GM12878 (cell line): ENCODE results near the gene RFC3. TPM values are rescaled to one million over a fixed set of nuclear protein-coding genes. Genes with fewer than 3 reads are reported as not detected.

ENCODE experiments used
- ATAC-seq: fragments of 200-7000 bp; cut with Tn5 transposase; 3 replicates; pipeline ENCODE4 v1.9.1; 2020; ENCODE audit warnings: mild to moderate bottlenecking, moderate library complexity
- BruUV-seq: library from RNA; stranded (reverse); fragments of 400-500 nt; replicated peaks from 2 replicates; lab custom pipeline; 2021; lab: Mats Ljungman, UMichigan
- CTCF ChIA-PET: fragments of 300-600 bp; sonication (Branson Sonifier 250); formaldehyde crosslinking; extraction: SDS; loops from one replicate; lab custom pipeline; 2021; ENCODE audit warnings: inconsistent platforms; lab: Yijun Ruan, JAX
- POLR2A ChIA-PET: fragments of 350-600 bp; formaldehyde crosslinking; extraction: SDS; loops from one replicate; lab custom pipeline; 2021; ENCODE audit warnings: inconsistent platforms; lab: Charles Lee
- RAD21 ChIA-PET: fragments of 300-600 bp; sonication (Branson Sonifier 250); formaldehyde crosslinking; loops from one replicate; lab custom pipeline; 2023; ENCODE audit warnings: antibody characterized with exemption; ENCODE audit not compliant: unreplicated experiment; lab: Charles Lee
- SMC1A ChIA-PET: fragments of 300-600 bp; sonication (Branson Sonifier 250); formaldehyde crosslinking; loops from one replicate; lab custom pipeline; 2023; ENCODE audit not compliant: unreplicated experiment, uncharacterized antibody; lab: Charles Lee
- DNase-seq: peaks from one replicate; pipeline ENCODE4 v3.0.0-alpha.2; 2011; ENCODE audit warnings: low read depth, low spot score
- FAIRE-seq: peaks from 3 replicates; lab custom pipeline; 2011; peaks lifted over from hg19 to GRCh38; lab: Jason Lieb, UNC
- H2AFZ ChIP-seq: 2 replicates; pipeline ENCODE4 v1.6.0; 2011; ENCODE audit warnings: low read depth, low read length, control low read depth; ENCODE audit not compliant: control insufficient read depth
- H3K27ac ChIP-seq: 2 replicates; pipeline ENCODE4 v1.5.1; 2011; ENCODE audit warnings: control low read depth; ENCODE audit not compliant: control insufficient read depth, insufficient read depth
- H3K27me3 ChIP-seq, 2 experiments: replicated peaks in 1 of 2; 2 replicates each; pipeline versions ENCODE4 v1.6.0 to v1.6.1; 2011; ENCODE audit warnings: low read length in 1 of 2; ENCODE audit not compliant: control insufficient read depth in 2 of 2, insufficient read depth in 2 of 2
- H3K36me3 ChIP-seq, 2 experiments: 2 replicates each; pipeline ENCODE4 v1.5.1; 2011; ENCODE audit warnings: low read length in 1 of 2; ENCODE audit not compliant: control insufficient read depth in 2 of 2, insufficient read depth in 2 of 2
- H3K4me1 ChIP-seq: 2 replicates; pipeline ENCODE4 v1.6.1; 2011; ENCODE audit warnings: mild to moderate bottlenecking, low read length, moderate library complexity, mixed read lengths; ENCODE audit not compliant: control insufficient read depth, insufficient read depth
- H3K4me2 ChIP-seq: 2 replicates; pipeline ENCODE4 v1.6.0; 2011; ENCODE audit warnings: control low read depth; ENCODE audit not compliant: control insufficient read depth, insufficient read depth
- H3K4me3 ChIP-seq: fragments of 200-600 bp; sonication (generic); 2 replicates; pipeline ENCODE4 v1.5.1; 2016
- H3K79me2 ChIP-seq: 2 replicates; pipeline ENCODE4 v1.6.0; 2011; ENCODE audit warnings: low read length; ENCODE audit not compliant: control insufficient read depth, insufficient read depth
- H3K9ac ChIP-seq: 2 replicates; pipeline ENCODE4 v1.8.0; 2011; ENCODE audit warnings: low read length, control low read depth, mixed read lengths; ENCODE audit not compliant: control insufficient read depth, insufficient read depth
- H3K9me3 ChIP-seq: replicated peaks from 3 replicates; pipeline ENCODE4 v1.5.1; 2011; ENCODE audit warnings: mild to moderate bottlenecking, low read length; ENCODE audit not compliant: control insufficient read depth, insufficient read depth
- H4K20me1 ChIP-seq: 2 replicates; pipeline ENCODE4 v1.6.0; 2011; ENCODE audit not compliant: control insufficient read depth, insufficient read depth
- BACH1 ChIP-seq: fragments of 450-650 bp; IDR thresholded peaks from 2 replicates; pipeline ENCODE4 v1.6.1; 2017; ENCODE audit warnings: mild to moderate bottlenecking, borderline replicate concordance
- CBX3 ChIP-seq: fragments of 200-600 bp; sonication (generic); IDR thresholded peaks from 2 replicates; pipeline ENCODE4 v1.6.1; 2016; ENCODE audit warnings: low read depth, borderline replicate concordance
- EGR1 ChIP-seq, 2 experiments: IDR thresholded peaks; 1 replicate in 1 of 2; 2 replicates in 1 of 2; pipeline ENCODE4 v1.6.1; 2011 to 2012; ENCODE audit warnings: low read depth in 2 of 2, low read length in 2 of 2, borderline replicate concordance in 1 of 2, mild to moderate bottlenecking in 1 of 2, moderate library complexity in 1 of 2
- HCFC1 ChIP-seq: fragments of 150-350 bp; IDR thresholded peaks from 2 replicates; pipeline ENCODE4 v1.6.1; 2014; ENCODE audit warnings: low read length
- WGBS: methylation state at CpG from one replicate; pipeline ENCODE4 v1.1.6; 2016; ENCODE audit warnings: low lambda C conversion rate; ENCODE audit not compliant: insufficient replicate concordance, insufficient coverage; ENCODE audit errors: missing lambda C conversion rate; 5-methylcytosine and 5-hydroxymethylcytosine counted together
- in situ Hi-C: fragments of 300-500 bp; cut with MboI; formaldehyde crosslinking; loops from 9 replicates; pipeline ENCODE4 v1.14.3; 2018; ENCODE audit warnings: mixed read lengths
- intact Hi-C: fragments of 100-400 bp; cut with micrococcal nuclease; formaldehyde crosslinking; loops from one replicate; pipeline ENCODE4 v1.14.2; 2022; ENCODE audit not compliant: unreplicated experiment
- polyA plus RNA-seq, 11 experiments: library from polyadenylated mRNA; depleted of rRNA in 4 of 11; unstranded in 6 of 11; stranded (reverse) in 5 of 11; fragments of >200 nt; fragmentation: Nextera tagmentation in 4 of 11; fragmentation: Illumina TruSeq in 1 of 11; extraction: Ambion mirVana in 4 of 11; extraction: Trizol in 1 of 11; gene quantifications; 1 replicate in 1 of 11; 2 replicates in 10 of 11; pipeline versions ENCODE4 v1.2.1 to v1.2.3, GENCODE V29; 2011 to 2016; ENCODE audit warnings: inconsistent platforms in 2 of 11, missing spikeins in 2 of 11, low read depth in 1 of 11
- total RNA-seq, 4 experiments: library from RNA; depleted of rRNA in 3 of 4; stranded (reverse); fragments of >200 nt in 3 of 4; fragmentation: Illumina TruSeq in 1 of 4; extraction: Trizol in 1 of 4; gene quantifications; 2 replicates each; pipeline versions ENCODE4 v1.2.1 to v1.2.3, GENCODE V29; 2013 to 2021
- TF ChIP-seq, protein P1 (sequence below): fragments of 450-650 bp; IDR thresholded peaks from 2 replicates; pipeline ENCODE4 v1.6.1; 2014; ENCODE audit warnings: mild to moderate bottlenecking
- TF ChIP-seq, protein P2 (sequence below): fragments of 450-650 bp; formaldehyde crosslinking; IDR thresholded peaks from 2 replicates; pipeline ENCODE4 v1.4.0; 2020; ENCODE audit warnings: mild to moderate bottlenecking, moderate library complexity
- TF ChIP-seq, protein P3 (sequence below): fragments of 450-650 bp; conservative IDR thresholded peaks from 2 replicates; pipeline ENCODE4 v1.6.1; 2017; ENCODE audit warnings: mild to moderate bottlenecking, moderate library complexity
- TF ChIP-seq, protein P4 (sequence below): fragments of 450-650 bp; IDR thresholded peaks from 2 replicates; pipeline ENCODE4 v1.6.1; 2016; ENCODE audit warnings: mild to moderate bottlenecking, moderate library complexity, borderline replicate concordance

RFC3 gene
- total and polyA plus RNA-seq, 10 of the 15 experiments (the other 5 are each of a cell fraction or from before 2014, with no cell fraction given): 57.6 to 98.9 (median 81.3) TPM

DNA sequence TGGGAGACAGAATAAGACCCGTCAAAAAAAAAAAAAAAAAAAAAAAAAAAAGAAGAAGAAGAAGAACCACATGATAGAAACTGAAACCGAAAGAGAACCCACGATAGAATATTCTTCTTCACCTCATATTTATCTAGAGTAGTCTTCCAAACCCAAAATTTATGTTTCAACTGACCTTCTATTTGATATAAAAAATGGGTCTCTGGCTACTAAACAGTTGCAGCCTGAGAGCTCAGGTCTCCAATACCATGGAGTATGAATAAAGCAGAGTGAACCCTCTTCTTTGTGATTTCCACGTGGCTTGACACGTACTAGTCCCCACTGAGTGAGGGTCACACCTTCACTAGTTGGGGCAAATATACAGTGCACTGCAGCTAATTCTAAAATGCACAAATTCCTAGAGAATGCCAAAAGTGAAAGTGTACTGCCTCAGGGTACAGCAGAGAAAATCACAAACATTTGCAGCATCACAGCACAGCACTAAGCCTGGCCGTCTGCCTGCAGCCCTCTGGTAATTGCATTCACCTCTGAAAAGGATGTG, 30.8 kb upstream of the RFC3 start (continued):
- TF ChIP-seq, protein P1, sequence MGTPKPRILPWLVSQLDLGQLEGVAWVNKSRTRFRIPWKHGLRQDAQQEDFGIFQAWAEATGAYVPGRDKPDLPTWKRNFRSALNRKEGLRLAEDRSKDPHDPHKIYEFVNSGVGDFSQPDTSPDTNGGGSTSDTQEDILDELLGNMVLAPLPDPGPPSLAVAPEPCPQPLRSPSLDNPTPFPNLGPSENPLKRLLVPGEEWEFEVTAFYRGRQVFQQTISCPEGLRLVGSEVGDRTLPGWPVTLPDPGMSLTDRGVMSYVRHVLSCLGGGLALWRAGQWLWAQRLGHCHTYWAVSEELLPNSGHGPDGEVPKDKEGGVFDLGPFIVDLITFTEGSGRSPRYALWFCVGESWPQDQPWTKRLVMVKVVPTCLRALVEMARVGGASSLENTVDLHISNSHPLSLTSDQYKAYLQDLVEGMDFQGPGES: no peak
- no peak for TF ChIP-seq BACH1
- no peak for TF ChIP-seq EGR1 (IDR thresholded peaks at IDR 0.05; ENCODE audit: borderline replicate concordance in 1 of 2, low read depth in 2 of 2, low read length in 2 of 2)
- TF ChIP-seq, protein P2, sequence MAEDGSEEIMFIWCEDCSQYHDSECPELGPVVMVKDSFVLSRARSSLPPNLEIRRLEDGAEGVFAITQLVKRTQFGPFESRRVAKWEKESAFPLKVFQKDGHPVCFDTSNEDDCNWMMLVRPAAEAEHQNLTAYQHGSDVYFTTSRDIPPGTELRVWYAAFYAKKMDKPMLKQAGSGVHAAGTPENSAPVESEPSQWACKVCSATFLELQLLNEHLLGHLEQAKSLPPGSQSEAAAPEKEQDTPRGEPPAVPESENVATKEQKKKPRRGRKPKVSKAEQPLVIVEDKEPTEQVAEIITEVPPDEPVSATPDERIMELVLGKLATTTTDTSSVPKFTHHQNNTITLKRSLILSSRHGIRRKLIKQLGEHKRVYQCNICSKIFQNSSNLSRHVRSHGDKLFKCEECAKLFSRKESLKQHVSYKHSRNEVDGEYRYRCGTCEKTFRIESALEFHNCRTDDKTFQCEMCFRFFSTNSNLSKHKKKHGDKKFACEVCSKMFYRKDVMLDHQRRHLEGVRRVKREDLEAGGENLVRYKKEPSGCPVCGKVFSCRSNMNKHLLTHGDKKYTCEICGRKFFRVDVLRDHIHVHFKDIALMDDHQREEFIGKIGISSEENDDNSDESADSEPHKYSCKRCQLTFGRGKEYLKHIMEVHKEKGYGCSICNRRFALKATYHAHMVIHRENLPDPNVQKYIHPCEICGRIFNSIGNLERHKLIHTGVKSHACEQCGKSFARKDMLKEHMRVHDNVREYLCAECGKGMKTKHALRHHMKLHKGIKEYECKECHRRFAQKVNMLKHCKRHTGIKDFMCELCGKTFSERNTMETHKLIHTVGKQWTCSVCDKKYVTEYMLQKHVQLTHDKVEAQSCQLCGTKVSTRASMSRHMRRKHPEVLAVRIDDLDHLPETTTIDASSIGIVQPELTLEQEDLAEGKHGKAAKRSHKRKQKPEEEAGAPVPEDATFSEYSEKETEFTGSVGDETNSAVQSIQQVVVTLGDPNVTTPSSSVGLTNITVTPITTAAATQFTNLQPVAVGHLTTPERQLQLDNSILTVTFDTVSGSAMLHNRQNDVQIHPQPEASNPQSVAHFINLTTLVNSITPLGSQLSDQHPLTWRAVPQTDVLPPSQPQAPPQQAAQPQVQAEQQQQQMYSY (CRISPR knock-in tag): no peak
- TF ChIP-seq HCFC1: no peak

DNA sequence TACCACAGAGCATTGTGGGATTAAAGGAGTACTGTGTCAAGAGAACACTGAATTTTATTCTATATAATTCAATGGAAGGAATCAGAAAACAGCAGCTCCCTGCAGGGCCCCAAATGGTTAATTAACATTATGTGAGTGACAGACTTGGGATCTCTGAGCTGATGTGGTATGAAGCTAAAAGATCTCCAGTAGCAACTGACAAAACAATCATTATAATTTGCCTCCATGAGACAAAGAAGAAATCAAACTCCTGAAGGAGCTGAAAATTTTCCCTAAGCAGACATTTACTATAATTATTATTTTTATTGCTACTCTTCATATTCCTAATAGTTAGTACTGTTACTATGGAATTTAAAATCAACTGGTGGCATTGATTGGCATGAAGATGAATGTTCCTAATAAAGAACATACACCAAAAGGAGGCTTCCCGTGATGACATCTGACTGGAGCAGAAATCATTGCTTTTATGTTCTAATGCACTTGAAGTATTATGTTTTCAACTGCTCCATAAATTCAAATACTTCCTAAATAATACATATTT, 28.8 kb upstream of the RFC3 start:
- Histone ChIP-seq H3K27me3 (no peaks in the 10 kb centered on the region), H3K36me3 (no peaks in the 10 kb centered on the region), H3K79me2 (no peaks in the 10 kb centered on the region), H2AFZ (no peak overlapping the region), H3K4me2 (no peak overlapping the region), H3K9ac (no peak overlapping the region), H4K20me1 (no peaks in the 10 kb centered on the region), H3K4me3 (no peak overlapping the region), H3K27ac (no peak overlapping the region), H3K9me3 (no peaks in the 10 kb centered on the region), H3K4me1 (peaks cover 6% of the 10 kb centered on the region; the same call in 1 of the 2 replicates)
- TF ChIP-seq CBX3: no peak
- TF ChIP-seq, protein P3, sequence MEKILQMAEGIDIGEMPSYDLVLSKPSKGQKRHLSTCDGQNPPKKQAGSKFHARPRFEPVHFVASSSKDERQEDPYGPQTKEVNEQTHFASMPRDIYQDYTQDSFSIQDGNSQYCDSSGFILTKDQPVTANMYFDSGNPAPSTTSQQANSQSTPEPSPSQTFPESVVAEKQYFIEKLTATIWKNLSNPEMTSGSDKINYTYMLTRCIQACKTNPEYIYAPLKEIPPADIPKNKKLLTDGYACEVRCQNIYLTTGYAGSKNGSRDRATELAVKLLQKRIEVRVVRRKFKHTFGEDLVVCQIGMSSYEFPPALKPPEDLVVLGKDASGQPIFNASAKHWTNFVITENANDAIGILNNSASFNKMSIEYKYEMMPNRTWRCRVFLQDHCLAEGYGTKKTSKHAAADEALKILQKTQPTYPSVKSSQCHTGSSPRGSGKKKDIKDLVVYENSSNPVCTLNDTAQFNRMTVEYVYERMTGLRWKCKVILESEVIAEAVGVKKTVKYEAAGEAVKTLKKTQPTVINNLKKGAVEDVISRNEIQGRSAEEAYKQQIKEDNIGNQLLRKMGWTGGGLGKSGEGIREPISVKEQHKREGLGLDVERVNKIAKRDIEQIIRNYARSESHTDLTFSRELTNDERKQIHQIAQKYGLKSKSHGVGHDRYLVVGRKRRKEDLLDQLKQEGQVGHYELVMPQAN: no peak
- TF ChIP-seq, protein P4, sequence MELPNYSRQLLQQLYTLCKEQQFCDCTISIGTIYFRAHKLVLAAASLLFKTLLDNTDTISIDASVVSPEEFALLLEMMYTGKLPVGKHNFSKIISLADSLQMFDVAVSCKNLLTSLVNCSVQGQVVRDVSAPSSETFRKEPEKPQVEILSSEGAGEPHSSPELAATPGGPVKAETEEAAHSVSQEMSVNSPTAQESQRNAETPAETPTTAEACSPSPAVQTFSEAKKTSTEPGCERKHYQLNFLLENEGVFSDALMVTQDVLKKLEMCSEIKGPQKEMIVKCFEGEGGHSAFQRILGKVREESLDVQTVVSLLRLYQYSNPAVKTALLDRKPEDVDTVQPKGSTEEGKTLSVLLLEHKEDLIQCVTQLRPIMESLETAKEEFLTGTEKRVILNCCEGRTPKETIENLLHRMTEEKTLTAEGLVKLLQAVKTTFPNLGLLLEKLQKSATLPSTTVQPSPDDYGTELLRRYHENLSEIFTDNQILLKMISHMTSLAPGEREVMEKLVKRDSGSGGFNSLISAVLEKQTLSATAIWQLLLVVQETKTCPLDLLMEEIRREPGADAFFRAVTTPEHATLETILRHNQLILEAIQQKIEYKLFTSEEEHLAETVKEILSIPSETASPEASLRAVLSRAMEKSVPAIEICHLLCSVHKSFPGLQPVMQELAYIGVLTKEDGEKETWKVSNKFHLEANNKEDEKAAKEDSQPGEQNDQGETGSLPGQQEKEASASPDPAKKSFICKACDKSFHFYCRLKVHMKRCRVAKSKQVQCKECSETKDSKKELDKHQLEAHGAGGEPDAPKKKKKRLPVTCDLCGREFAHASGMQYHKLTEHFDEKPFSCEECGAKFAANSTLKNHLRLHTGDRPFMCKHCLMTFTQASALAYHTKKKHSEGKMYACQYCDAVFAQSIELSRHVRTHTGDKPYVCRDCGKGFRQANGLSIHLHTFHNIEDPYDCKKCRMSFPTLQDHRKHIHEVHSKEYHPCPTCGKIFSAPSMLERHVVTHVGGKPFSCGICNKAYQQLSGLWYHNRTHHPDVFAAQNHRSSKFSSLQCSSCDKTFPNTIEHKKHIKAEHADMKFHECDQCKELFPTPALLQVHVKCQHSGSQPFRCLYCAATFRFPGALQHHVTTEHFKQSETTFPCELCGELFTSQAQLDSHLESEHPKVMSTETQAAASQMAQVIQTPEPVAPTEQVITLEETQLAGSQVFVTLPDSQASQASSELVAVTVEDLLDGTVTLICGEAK: no peak
- RAD21 ChIA-PET: interaction anchor here (1.1 to 2.4 kb wide), 2 partner anchors 9 to 11 kb away, joined by 3 to 9 read pairs; no protein-coding TSS in a partner anchor
- ATAC-seq: no peak
- no peak for DNase-seq
- SMC1A ChIA-PET: interaction anchor here (1.3 to 8.5 kb wide), 2 partner anchors 11 to 60 kb away, joined by 5 to 53 read pairs; no protein-coding TSS in a partner anchor
- 95% methylated on average over 1 of the region's 1 CpG for WGBS
- in situ Hi-C loops (no loop called here), intact Hi-C loops (loop anchor here (5.0 kb wide), 1 partner anchor 62 kb away; no protein-coding TSS in a partner anchor)
- POLR2A ChIA-PET: interaction anchor here (1.3 kb wide), 1 partner anchor 11 kb away, joined by 3 read pairs; no protein-coding TSS in a partner anchor
- CTCF ChIA-PET: interaction anchor here (7.5 kb wide), 1 partner anchor 10 kb away, joined by 41 read pairs; no protein-coding TSS in a partner anchor
- FAIRE-seq: no peak
- no TSS peak for BruUV-seq
